Tibial artery (tissue), 4 donors: ENCODE data around the gene PPP2R2C.

Source experiments
- DNase-seq, 2 donors: peaks; one replicate each; pipeline ENCODE4 v3.0.0-alpha.2; 2019
- H3K27ac ChIP-seq, 2 donors: fragments of 200-600 bp; sonication (generic) in 1 of 2; 1 replicate in 1 of 2; 2 replicates in 1 of 2; pipeline ENCODE4 v1.5.1; 2018 to 2019; ENCODE audit warnings: mild to moderate bottlenecking in 1 of 2
- H3K27me3 ChIP-seq, 2 donors: fragments of 200-600 bp; sonication (generic) in 1 of 2; one replicate each; pipeline versions ENCODE4 v1.5.1 to v1.6.0; 2016 to 2019
- H3K36me3 ChIP-seq, 3 donors: fragments of 200-600 bp; sonication (generic) in 2 of 3; one replicate each; pipeline ENCODE4 v1.5.1; 2016 to 2019; ENCODE audit warnings: mild to moderate bottlenecking in 2 of 3
- H3K4me1 ChIP-seq, 4 donors: fragments of 200-600 bp; sonication (generic) in 2 of 4; 1 replicate in 3 of 4; 2 replicates in 1 of 4; pipeline ENCODE4 v1.5.1; 2016 to 2019
- H3K4me3 ChIP-seq, 2 donors: fragments of 200-600 bp; sonication (generic) in 1 of 2; 1 replicate in 1 of 2; 2 replicates in 1 of 2; pipeline ENCODE4 v1.5.1; 2018 to 2019; ENCODE audit warnings: mild to moderate bottlenecking in 2 of 2
- H3K9me3 ChIP-seq, 3 donors: fragments of 200-600 bp; sonication (generic) in 1 of 3; one replicate each; pipeline ENCODE4 v1.5.1; 2016 to 2019
- intact Hi-C: fragments of 100-400 bp; cut with DNase I; formaldehyde crosslinking; loops from one replicate; pipeline ENCODE4 v1.15.0; 2023; ENCODE audit warnings: low total_unique reads
- TF ChIP-seq, protein P1 (sequence below), 2 experiments: fragments of 200-600 bp in 1 of 2; fragments of 450-650 bp in 1 of 2; IDR thresholded peaks; one replicate each; pipeline ENCODE4 v1.5.1; 2017 to 2019; ENCODE audit warnings: antibody characterized with exemption in 2 of 2, mild to moderate bottlenecking in 1 of 2, moderate library complexity in 1 of 2

The PPP2R2C gene

GRCh38 chr4:6369924-6370645 lies 102.3 kb downstream of the PPP2R2C start:
- TF ChIP-seq, protein P1, sequence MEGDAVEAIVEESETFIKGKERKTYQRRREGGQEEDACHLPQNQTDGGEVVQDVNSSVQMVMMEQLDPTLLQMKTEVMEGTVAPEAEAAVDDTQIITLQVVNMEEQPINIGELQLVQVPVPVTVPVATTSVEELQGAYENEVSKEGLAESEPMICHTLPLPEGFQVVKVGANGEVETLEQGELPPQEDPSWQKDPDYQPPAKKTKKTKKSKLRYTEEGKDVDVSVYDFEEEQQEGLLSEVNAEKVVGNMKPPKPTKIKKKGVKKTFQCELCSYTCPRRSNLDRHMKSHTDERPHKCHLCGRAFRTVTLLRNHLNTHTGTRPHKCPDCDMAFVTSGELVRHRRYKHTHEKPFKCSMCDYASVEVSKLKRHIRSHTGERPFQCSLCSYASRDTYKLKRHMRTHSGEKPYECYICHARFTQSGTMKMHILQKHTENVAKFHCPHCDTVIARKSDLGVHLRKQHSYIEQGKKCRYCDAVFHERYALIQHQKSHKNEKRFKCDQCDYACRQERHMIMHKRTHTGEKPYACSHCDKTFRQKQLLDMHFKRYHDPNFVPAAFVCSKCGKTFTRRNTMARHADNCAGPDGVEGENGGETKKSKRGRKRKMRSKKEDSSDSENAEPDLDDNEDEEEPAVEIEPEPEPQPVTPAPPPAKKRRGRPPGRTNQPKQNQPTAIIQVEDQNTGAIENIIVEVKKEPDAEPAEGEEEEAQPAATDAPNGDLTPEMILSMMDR (IDR thresholded peaks at IDR 0.05) = no peak
- H3K36me3 ChIP-seq = no peaks in the 10 kb centered on the region
- peaks cover 0 to 39% of the 10 kb centered on the region in 2 donors for H3K27me3 ChIP-seq
- H3K9me3 ChIP-seq = no peaks in the 10 kb centered on the region
- H3K4me3 ChIP-seq = no peak overlapping the region
- no peak for DNase-seq
- H3K4me1 ChIP-seq = no peaks in the 10 kb centered on the region
- H3K27ac ChIP-seq = no peak overlapping the region
- intact Hi-C loops = no loop called here

- Histone ChIP-seq H3K9me3 (no peaks in the 10 kb centered on the region), H3K27ac (no peak overlapping the region), H3K36me3 (no peaks in the 10 kb centered on the region), H3K27me3 (peaks cover 0 to 39% of the 10 kb centered on the region in 2 donors), H3K4me3 (no peak overlapping the region), H3K4me1 (no peaks in the 10 kb centered on the region)
- intact Hi-C loops = no loop called here
- DNase-seq = no peak
- TF ChIP-seq, protein P1 (IDR thresholded peaks at IDR 0.05) = no peak
Observed at GRCh38 chr4:6369511-6369910, 102.9 kb downstream of the PPP2R2C start.

DNA sequence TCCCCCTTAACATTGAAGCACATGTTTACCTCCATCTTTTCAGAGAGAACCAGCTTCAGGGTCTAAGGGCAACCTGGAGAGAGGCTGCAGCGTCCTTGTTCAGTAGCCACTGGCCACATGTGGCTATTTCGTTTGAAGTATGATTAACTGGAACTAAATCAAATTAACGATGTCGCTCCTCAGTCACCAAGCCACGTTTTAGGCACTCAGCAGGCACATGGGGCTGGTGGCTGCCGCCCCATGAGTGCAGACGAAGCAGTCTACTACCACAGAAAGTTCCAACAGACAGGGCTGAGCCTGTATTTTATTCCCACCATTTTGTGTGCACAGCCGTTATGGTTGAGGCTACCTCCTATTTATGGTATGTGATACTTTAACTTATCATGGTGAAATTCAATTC lies 103.4 kb downstream of the PPP2R2C start:
- Histone ChIP-seq H3K27me3 (peaks cover 0 to 41% of the 10 kb centered on the region in 2 donors), H3K36me3 (no peaks in the 10 kb centered on the region), H3K4me3 (no peak overlapping the region), H3K9me3 (no peaks in the 10 kb centered on the region), H3K4me1 (no peaks in the 10 kb centered on the region), H3K27ac (no peak overlapping the region)
- DNase-seq = no peak
- intact Hi-C loops = no loop called here
- TF ChIP-seq, protein P1 (IDR thresholded peaks at IDR 0.05) = no peak

- intact Hi-C loops = no loop called here
- no peaks in the 10 kb centered on the region for H3K36me3 ChIP-seq
- no peaks in the 10 kb centered on the region for H3K9me3 ChIP-seq
- TF ChIP-seq, protein P1 (IDR thresholded peaks at IDR 0.05) = no peak
- peaks cover 0 to 46% of the 10 kb centered on the region in 2 donors for H3K27me3 ChIP-seq
- no peak overlapping the region for H3K4me3 ChIP-seq
- no peak for DNase-seq
- H3K27ac ChIP-seq = no peak overlapping the region
- no peaks in the 10 kb centered on the region for H3K4me1 ChIP-seq
Observed at GRCh38 chr4:6368601-6369000, 103.8 kb downstream of the PPP2R2C start.

- H3K27me3 ChIP-seq = peaks cover 0 to 47% of the 10 kb centered on the region in 2 donors
- no peak overlapping the region for H3K27ac ChIP-seq
- no peak overlapping the region for H3K4me3 ChIP-seq
- intact Hi-C loops = no loop called here
- no peak for DNase-seq
- H3K9me3 ChIP-seq = no peaks in the 10 kb centered on the region
- TF ChIP-seq, protein P1 (IDR thresholded peaks at IDR 0.05) = no peak
- no peaks in the 10 kb centered on the region for H3K4me1 ChIP-seq
- no peaks in the 10 kb centered on the region for H3K36me3 ChIP-seq
Observed at GRCh38 chr4:6368096-6368495, 104.3 kb downstream of the PPP2R2C start.
